ENCODE data around the gene CARF.
A peak's percentile ranks its signal among the peaks of the same experiment; 100 is the strongest.

CARF gene

GRCh38 chr2:202911512-202912341, at the start of gene CARF, which contains the start of gene WDR12:
Gene CARF, plus strand, starts transcription at chr2:202912275. Its CDS starts 29,628 bp downstream, at chr2:202941903.
Gene WDR12, minus strand, starts transcription at chr2:202911673. Its CDS starts 197 bp downstream, at chr2:202911476.
- DNase-seq (ENCODE audit: extremely low read depth, insufficient read length) = peak; percentile 92
- Histone ChIP-seq H3K36me3 (ENCODE audit: control insufficient read depth, insufficient read depth, low read length) (no peaks in the 10 kb centered on the region), H3K27me3 (replicated peaks; ENCODE audit: control insufficient read depth, insufficient read depth, low read length) (no peaks in the 10 kb centered on the region), H3K4me3 (replicated peaks; ENCODE audit: low read depth, low read length) (peak within 1 kb of the TSS; percentile 77)
- TF ChIP-seq CTCF (IDR thresholded peaks at IDR 0.05; ENCODE audit: insufficient read depth, low read length, poor library complexity, severe bottlenecking) = no peak

GRCh38 chr2:202870431-202871299, 41.4 kb upstream of the CARF start:
- H3K4me3 ChIP-seq (replicated peaks; ENCODE audit: low read depth, low read length) = peak overlapping the region; percentile 68
- peak; percentile 79 for TF ChIP-seq CTCF (IDR thresholded peaks at IDR 0.05; ENCODE audit: insufficient read depth, low read length, poor library complexity, severe bottlenecking)
- H3K36me3 ChIP-seq (ENCODE audit: control insufficient read depth, insufficient read depth, low read length) = no peaks in the 10 kb centered on the region
- H3K27me3 ChIP-seq (replicated peaks; ENCODE audit: control insufficient read depth, insufficient read depth, low read length) = no peaks in the 10 kb centered on the region
- peak; percentile 70 for DNase-seq (ENCODE audit: extremely low read depth, insufficient read length)

- DNase-seq (ENCODE audit: extremely low read depth, insufficient read length) = peak; percentile 81
- peak; percentile 15 for TF ChIP-seq CTCF (IDR thresholded peaks at IDR 0.05; ENCODE audit: insufficient read depth, low read length, poor library complexity, severe bottlenecking)
- no peaks in the 10 kb centered on the region for H3K36me3 ChIP-seq (ENCODE audit: control insufficient read depth, insufficient read depth, low read length)
- no peaks in the 10 kb centered on the region for H3K27me3 ChIP-seq (replicated peaks; ENCODE audit: control insufficient read depth, insufficient read depth, low read length)
- peak within 1 kb of the TSS; percentile 68 for H3K4me3 ChIP-seq (replicated peaks; ENCODE audit: low read depth, low read length)
Observed at GRCh38 chr2:202871300-202872141, 40.6 kb upstream of the CARF start, which contains the start of gene ICA1L. Gene ICA1L, minus strand, starts transcription at chr2:202871766. Its CDS starts 42,757 bp downstream, at chr2:202829009.

GRCh38 chr2:202877699-202878098, 34.4 kb upstream of the CARF start:
- Histone ChIP-seq H3K36me3 (ENCODE audit: control insufficient read depth, insufficient read depth, low read length) (peaks cover 3% of the 10 kb centered on the region), H3K4me3 (replicated peaks; ENCODE audit: low read depth, low read length) (no peak overlapping the region), H3K27me3 (replicated peaks; ENCODE audit: control insufficient read depth, insufficient read depth, low read length) (no peaks in the 10 kb centered on the region)
- no peak for TF ChIP-seq CTCF (IDR thresholded peaks at IDR 0.05; ENCODE audit: insufficient read depth, low read length, poor library complexity, severe bottlenecking)
- DNase-seq (ENCODE audit: extremely low read depth, insufficient read length) = no peak

- Histone ChIP-seq H3K36me3 (ENCODE audit: control insufficient read depth, insufficient read depth, low read length) (peaks cover 3% of the 10 kb centered on the region), H3K4me3 (replicated peaks; ENCODE audit: low read depth, low read length) (no peak overlapping the region), H3K27me3 (replicated peaks; ENCODE audit: control insufficient read depth, insufficient read depth, low read length) (no peaks in the 10 kb centered on the region)
- TF ChIP-seq CTCF (IDR thresholded peaks at IDR 0.05; ENCODE audit: insufficient read depth, low read length, poor library complexity, severe bottlenecking) = no peak
- DNase-seq (ENCODE audit: extremely low read depth, insufficient read length) = no peak
Observed at GRCh38 chr2:202881570-202881969, 30.5 kb upstream of the CARF start.
